Measurements from ENCODE around the gene SLC2A13.

GRCh38 chr12:40106202-40106533 is 287 bp upstream of the SLC2A13 start:
- TF ChIP-seq, protein P1, sequence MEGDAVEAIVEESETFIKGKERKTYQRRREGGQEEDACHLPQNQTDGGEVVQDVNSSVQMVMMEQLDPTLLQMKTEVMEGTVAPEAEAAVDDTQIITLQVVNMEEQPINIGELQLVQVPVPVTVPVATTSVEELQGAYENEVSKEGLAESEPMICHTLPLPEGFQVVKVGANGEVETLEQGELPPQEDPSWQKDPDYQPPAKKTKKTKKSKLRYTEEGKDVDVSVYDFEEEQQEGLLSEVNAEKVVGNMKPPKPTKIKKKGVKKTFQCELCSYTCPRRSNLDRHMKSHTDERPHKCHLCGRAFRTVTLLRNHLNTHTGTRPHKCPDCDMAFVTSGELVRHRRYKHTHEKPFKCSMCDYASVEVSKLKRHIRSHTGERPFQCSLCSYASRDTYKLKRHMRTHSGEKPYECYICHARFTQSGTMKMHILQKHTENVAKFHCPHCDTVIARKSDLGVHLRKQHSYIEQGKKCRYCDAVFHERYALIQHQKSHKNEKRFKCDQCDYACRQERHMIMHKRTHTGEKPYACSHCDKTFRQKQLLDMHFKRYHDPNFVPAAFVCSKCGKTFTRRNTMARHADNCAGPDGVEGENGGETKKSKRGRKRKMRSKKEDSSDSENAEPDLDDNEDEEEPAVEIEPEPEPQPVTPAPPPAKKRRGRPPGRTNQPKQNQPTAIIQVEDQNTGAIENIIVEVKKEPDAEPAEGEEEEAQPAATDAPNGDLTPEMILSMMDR (IDR thresholded peaks at IDR 0.05): no peak
- no peak for TF ChIP-seq POLR2A (IDR thresholded peaks at IDR 0.05)

Measured in body of pancreas (tissue), 4 donors.